GM12874 (cell line): ENCODE data around the gene CA12.

ENCODE experiments used
- CTCF ChIP-seq: IDR thresholded peaks from 2 replicates; pipeline ENCODE4 v1.5.1; 2011; ENCODE audit warnings: low read depth, mild to moderate bottlenecking, control low read depth, low read length, moderate library complexity; ENCODE audit not compliant: insufficient read depth

CA12 gene

GRCh38 chr15:63327648-63328421, 53.8 kb downstream of the CA12 start:
- TF ChIP-seq CTCF, result no peak

DNA sequence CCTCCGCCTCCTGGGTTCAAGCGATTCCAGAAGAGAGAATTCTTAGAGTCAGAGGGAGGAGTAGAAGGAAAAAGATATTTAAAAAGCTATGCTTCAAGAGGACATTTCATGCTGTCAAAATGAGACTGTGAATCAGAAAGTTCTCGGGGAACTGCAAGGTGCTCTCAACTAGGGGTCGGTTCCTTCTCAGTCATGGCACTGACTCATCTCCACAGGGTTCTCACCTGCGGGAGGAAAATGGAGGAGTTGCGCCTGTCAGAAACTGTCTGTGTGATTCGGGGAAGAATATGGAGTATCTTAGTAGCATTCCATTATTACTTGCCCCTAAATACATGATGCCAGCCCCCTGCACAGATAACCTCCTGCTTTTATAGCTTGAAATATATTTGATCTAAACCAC, 56.9 kb downstream of the CA12 start:
- no peak for TF ChIP-seq CTCF

DNA sequence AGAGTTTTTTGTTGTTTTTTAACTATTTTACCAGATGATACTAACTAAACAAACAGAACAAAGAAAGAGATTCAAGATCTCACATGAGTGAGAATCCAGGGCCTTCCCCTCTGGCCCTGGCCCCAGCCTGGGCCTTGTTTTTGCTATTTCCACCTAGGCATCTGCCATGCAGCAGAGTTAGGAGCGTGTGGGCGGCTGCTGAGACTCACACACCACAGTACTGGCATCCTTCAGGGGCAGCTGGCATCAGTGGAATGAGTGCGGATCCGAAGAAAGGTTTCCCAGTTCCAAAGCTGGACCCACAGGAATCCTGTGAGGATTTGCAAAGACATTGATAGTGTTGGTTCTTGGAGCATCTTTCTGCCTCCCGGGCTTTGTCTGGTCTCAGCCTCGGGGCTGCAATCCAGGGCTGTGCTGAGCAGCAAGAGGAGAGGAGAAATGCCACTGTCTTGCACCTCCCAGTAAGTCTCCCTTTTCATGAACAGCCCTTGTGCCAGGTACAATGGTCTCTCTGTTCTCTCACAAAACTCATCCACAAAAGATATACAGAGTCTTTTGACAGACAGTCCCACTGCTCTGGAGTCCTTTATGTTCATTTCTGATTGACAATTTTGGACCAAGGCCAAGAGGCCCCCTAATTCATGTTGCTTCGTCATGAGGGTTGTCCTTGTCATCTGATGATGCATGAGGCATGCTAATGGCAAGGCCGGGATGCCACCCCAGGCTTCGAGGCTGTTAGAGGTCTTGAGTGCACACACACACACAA, 57.7 kb downstream of the CA12 start:
- no peak for TF ChIP-seq CTCF

DNA sequence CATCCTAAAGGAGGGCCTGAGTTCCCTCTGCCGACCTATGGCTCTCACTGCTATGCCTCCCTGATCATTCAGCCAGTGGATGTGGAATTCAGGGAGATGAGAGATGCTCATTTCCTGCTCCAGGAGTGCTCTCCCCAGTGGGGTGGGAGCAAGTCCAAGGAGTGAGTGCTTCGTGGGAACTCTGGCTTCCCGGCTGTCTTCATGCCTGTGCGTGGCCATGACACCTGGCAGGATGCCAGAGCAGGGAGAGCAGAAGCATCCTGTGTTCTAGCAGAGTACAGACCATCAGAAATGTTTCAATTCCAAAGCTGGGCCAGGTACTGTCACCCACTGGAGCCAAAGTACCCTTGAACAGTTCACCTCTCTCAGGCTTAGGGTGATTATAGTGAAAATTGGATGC, 59.1 kb downstream of the CA12 start:
- TF ChIP-seq CTCF, result no peak

GRCh38 chr15:63321462-63321861, 60.2 kb downstream of the CA12 start:
- no peak for TF ChIP-seq CTCF

DNA sequence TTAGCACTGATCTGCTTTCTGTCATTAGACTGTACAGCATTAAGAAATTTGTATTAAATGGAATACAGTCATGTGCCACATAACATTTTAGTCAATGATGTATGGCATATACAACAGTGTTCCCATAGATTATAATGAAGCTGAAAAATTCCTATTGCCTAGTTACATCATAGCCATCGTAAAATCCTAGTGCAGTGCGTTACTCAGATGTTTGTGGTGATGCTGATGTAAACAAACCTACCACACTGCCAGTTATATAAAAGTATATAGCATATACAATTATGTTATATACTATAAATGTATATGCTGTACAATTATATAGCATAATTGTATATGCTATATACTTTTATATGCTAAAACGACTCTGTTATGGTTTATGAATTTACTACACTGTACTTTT, 62.6 kb downstream of the CA12 start:
- TF ChIP-seq CTCF, result no peak

DNA sequence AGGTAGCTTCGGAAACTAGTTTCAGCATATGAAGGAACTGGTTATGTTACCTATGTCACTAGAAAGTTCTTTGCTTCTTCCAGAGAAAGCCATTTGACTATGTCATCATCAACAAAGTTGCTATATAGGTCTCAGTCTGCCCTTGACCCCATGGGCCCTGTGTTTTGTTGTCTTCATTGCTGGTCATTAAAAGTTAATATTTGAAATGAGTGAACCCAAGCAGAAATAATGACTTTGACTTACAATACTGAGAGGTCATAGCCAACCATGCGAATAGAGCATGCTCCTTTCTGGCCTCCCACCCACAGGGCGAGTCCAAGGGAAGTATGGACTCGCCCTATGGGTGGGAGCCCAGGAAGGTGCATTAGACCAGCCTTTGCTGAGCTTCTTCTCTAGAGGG, 63.3 kb downstream of the CA12 start:
- TF ChIP-seq CTCF, result no peak
